ENCODE data around the gene CBLN1.
"Not testable (repeated sequence)": the region's sequence is repeated elsewhere in the genome, so short reads cannot be mapped to it uniquely, and the experiment has no call there.

The CBLN1 gene

DNA sequence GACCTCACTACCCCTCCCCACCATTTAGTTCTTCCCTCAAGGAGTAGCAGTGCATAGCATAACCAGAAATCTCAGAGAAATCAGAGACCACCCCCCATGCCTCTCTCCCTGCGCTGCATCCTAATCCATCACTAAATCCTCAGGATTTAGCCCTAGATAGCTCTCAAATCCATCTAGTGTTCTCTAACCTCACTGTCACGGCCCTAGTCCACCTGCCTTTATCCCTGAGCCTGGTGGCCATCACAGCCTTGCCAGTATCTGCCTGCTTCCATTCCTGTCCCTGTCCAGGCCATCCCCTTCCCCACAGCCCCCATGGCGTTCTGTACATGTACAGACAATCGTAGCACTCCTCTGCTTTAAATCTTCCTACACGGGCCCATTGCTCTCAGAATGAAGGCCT, 19.1 kb downstream of the CBLN1 start:
- no peaks in the 10 kb centered on the region for H3K9me3 ChIP-seq (ENCODE audit: control insufficient read depth, insufficient read depth, low read length)
- H3K36me3 ChIP-seq (ENCODE audit: control insufficient read depth, insufficient read depth, low read length): no peaks in the 10 kb centered on the region
- no peak overlapping the region for H3K27ac ChIP-seq (ENCODE audit: low read length)
- no CpG with 5 or more reads among the region's 5 CpGs for WGBS (ENCODE audit: insufficient coverage, insufficient read length)
- H3K4me1 ChIP-seq (ENCODE audit: control insufficient read depth, insufficient read depth, low read length): no peaks in the 10 kb centered on the region
- DNase-seq (ENCODE audit: low read depth, low spot score): no peak
- no peak overlapping the region for H3K4me3 ChIP-seq (ENCODE audit: low read length)
- no peaks in the 10 kb centered on the region for H3K27me3 ChIP-seq (ENCODE audit: control insufficient read depth, insufficient read depth, low read length)

DNA sequence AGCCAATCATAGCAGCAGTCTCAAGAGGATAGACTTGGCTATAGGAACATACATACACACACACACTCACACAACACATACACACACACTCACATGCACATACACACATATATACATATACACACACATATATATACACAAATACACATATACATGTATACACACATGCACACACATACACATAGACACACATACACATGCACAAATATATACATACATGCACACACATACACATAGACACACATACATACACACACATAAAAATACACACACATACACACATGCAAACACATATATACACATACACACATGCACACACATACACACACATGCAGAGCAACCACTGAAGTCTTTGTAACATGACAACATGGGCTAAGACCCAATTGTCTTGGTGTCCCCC, 19.7 kb downstream of the CBLN1 start:
- Histone ChIP-seq H3K4me1 (ENCODE audit: control insufficient read depth, insufficient read depth, low read length) (no peaks in the 10 kb centered on the region), H3K36me3 (ENCODE audit: control insufficient read depth, insufficient read depth, low read length) (no peaks in the 10 kb centered on the region), H3K4me3 (ENCODE audit: low read length) (no peak overlapping the region), H3K27me3 (ENCODE audit: control insufficient read depth, insufficient read depth, low read length) (no peaks in the 10 kb centered on the region), H3K27ac (ENCODE audit: low read length) (no peak overlapping the region), H3K9me3 (ENCODE audit: control insufficient read depth, insufficient read depth, low read length) (no peaks in the 10 kb centered on the region)
- DNase-seq (ENCODE audit: low read depth, low spot score): no peak

DNA sequence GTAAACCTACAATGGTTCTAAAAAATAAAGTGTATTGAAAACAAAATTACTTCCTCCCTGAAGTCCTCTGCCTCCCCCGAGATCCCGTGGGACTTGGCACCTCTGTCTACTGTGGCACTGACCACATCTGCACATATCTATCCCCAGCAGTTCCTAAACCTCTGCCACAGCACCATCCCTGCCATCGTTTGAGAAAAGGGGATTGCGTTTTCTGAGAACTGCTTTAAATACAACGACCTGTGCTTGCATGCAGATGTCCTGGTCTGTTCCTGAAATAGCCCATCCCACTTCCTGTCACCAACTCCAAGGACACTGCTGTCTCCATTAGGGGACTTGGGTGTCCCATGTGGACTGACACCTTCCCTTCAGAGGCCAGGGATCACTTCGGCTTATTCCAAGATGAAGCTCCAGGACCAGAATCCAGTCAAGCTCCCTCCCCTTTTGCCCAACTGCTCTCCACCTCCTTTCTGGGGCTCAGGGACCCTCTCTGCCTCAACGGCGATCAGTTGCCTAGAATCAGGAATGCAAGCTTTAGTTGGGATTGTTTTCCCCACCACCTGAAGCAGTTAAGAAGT, 20.6 kb downstream of the CBLN1 start:
- Histone ChIP-seq H3K4me3 (ENCODE audit: low read length) (no peak overlapping the region), H3K27ac (ENCODE audit: low read length) (no peak overlapping the region), H3K4me1 (ENCODE audit: control insufficient read depth, insufficient read depth, low read length) (no peaks in the 10 kb centered on the region), H3K9me3 (ENCODE audit: control insufficient read depth, insufficient read depth, low read length) (no peaks in the 10 kb centered on the region), H3K36me3 (ENCODE audit: control insufficient read depth, insufficient read depth, low read length) (no peaks in the 10 kb centered on the region), H3K27me3 (ENCODE audit: control insufficient read depth, insufficient read depth, low read length) (no peaks in the 10 kb centered on the region)
- no CpG with 5 or more reads among the region's 8 CpGs for WGBS (ENCODE audit: insufficient coverage, insufficient read length)
- DNase-seq (ENCODE audit: low read depth, low spot score): no peak

DNA sequence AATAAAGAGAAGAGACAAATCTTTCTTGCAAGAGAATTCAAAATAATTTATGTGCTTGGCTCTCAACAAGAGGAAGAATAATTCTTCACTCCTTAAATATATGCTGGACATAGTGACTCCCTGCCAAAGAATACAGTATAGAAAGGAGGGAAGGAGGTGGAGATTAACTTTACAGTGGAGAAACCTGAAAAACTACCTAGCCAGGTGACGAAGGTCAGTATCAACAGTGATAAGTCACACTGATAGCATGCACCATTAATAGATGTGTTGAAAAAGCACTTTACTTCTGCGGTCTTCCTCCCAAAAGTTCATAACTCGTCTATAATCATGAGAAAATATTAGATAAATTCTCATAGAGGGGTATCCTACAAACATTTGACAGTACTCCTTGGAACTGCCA, 21.4 kb downstream of the CBLN1 start:
- H3K4me3 ChIP-seq (ENCODE audit: low read length): no peak overlapping the region
- no peaks in the 10 kb centered on the region for H3K4me1 ChIP-seq (ENCODE audit: control insufficient read depth, insufficient read depth, low read length)
- no peaks in the 10 kb centered on the region for H3K36me3 ChIP-seq (ENCODE audit: control insufficient read depth, insufficient read depth, low read length)
- H3K27ac ChIP-seq (ENCODE audit: low read length): no peak overlapping the region
- DNase-seq (ENCODE audit: low read depth, low spot score): no peak
- H3K27me3 ChIP-seq (ENCODE audit: control insufficient read depth, insufficient read depth, low read length): no peaks in the 10 kb centered on the region
- WGBS (ENCODE audit: insufficient coverage, insufficient read length): no CpG with 5 or more reads among the region's 3 CpGs
- no peaks in the 10 kb centered on the region for H3K9me3 ChIP-seq (ENCODE audit: control insufficient read depth, insufficient read depth, low read length)

DNA sequence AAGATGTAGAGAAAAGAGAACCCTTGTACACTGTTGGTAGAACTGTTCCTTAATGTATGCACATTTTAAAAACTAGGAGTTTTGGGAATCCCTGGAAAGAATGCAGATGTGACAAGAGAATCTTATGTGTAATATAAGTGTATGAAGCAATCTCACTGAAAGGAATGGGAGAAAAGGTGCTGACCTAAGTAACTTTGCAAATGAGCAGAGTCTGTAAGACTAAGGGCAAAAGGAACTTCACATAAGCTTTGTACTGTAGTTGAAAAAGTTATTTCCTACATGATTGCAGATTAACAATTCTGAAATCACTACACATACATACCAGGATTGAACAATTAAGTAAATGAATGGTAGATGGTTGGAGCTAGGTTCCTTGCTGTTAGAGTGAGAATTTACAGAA, 22.3 kb downstream of the CBLN1 start:
- H3K4me3 ChIP-seq (ENCODE audit: low read length): no peak overlapping the region
- no peak for DNase-seq (ENCODE audit: low read depth, low spot score)
- H3K27me3 ChIP-seq (ENCODE audit: control insufficient read depth, insufficient read depth, low read length): no peaks in the 10 kb centered on the region
- H3K4me1 ChIP-seq (ENCODE audit: control insufficient read depth, insufficient read depth, low read length): no peaks in the 10 kb centered on the region
- H3K9me3 ChIP-seq (ENCODE audit: control insufficient read depth, insufficient read depth, low read length): no peaks in the 10 kb centered on the region
- H3K27ac ChIP-seq (ENCODE audit: low read length): no peak overlapping the region
- H3K36me3 ChIP-seq (ENCODE audit: control insufficient read depth, insufficient read depth, low read length): no peaks in the 10 kb centered on the region

DNA sequence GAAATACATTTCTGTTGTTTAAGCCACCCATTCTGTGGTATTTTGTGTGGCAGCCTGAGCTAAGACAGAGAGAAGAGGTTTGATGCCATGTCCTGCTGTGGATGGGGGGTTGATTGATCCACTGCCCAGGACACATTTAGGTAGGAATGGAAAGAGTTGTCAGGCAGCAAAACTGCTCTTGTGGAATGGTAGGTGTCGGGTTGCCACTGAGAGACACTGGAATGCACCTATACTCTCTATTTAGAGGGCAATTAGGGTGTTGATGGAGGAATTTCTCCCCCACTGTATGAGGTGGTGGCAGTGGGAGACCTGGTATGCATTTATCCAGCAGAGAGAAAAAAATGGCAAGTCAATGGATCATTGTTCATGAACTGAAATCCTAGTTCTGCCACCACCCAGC, 30.9 kb downstream of the CBLN1 start:
- no CpG with 5 or more reads among the region's 1 CpG for WGBS (ENCODE audit: insufficient coverage, insufficient read length)
- Histone ChIP-seq H3K4me3 (ENCODE audit: low read length) (no peak overlapping the region), H3K9me3 (ENCODE audit: control insufficient read depth, insufficient read depth, low read length) (no peaks in the 10 kb centered on the region), H3K27me3 (ENCODE audit: control insufficient read depth, insufficient read depth, low read length) (no peaks in the 10 kb centered on the region), H3K27ac (ENCODE audit: low read length) (no peak overlapping the region), H3K4me1 (ENCODE audit: control insufficient read depth, insufficient read depth, low read length) (no peaks in the 10 kb centered on the region; the same call in 1 of the 2 replicates), H3K36me3 (ENCODE audit: control insufficient read depth, insufficient read depth, low read length) (no peaks in the 10 kb centered on the region)
- no peak for DNase-seq (ENCODE audit: low read depth, low spot score)

DNA sequence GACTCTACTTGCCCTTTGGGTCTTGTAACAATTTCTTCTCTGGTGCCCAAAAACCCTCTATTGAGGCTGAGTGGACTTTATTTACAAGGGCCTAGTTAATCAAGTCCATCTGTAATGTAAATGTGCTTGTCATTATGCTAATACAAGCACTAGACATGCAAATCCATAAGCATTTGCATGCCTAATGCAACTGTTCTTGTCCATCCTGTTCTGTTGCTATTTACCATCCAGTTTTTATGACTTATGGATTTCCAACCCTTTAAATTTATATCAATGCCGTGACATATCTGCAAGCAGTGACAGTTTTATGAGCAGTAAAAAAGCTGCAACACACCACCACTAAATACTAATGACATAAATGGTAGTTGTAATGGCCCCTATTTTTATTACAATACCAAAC, 33.4 kb downstream of the CBLN1 start:
- DNase-seq (ENCODE audit: low read depth, low spot score): no peak
- no peak overlapping the region for H3K27ac ChIP-seq (ENCODE audit: low read length)
- H3K36me3 ChIP-seq (ENCODE audit: control insufficient read depth, insufficient read depth, low read length): no peaks in the 10 kb centered on the region
- H3K4me3 ChIP-seq (ENCODE audit: low read length): no peak overlapping the region
- H3K4me1 ChIP-seq (ENCODE audit: control insufficient read depth, insufficient read depth, low read length): no peaks in the 10 kb centered on the region; the same call in 1 of the 2 replicates
- H3K27me3 ChIP-seq (ENCODE audit: control insufficient read depth, insufficient read depth, low read length): no peaks in the 10 kb centered on the region
- H3K9me3 ChIP-seq (ENCODE audit: control insufficient read depth, insufficient read depth, low read length): no peaks in the 10 kb centered on the region
- WGBS (ENCODE audit: insufficient coverage, insufficient read length): no CpG with 5 or more reads among the region's 1 CpG

DNA sequence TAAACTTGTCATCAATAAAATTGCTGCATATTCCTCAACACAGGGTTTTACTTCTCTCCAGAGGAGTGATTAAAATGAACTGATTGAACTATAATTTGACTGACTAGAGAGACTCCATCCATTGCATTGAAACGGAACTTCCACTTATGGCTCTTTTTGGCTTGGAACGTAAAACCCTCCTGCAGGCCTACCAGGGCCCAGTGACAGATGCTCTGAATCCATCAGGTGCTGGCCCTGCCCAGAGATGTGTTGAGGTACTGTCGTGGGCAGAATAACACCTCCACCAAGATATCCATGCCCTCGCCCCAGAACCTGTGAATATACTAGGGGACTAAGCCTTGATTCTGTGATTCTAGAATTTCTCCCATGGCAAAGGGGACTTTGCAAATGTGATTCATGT, 45.4 kb downstream of the CBLN1 start:
- no CpG with 5 or more reads among the region's 4 CpGs for WGBS (ENCODE audit: insufficient coverage, insufficient read length)
- Histone ChIP-seq H3K36me3 (ENCODE audit: control insufficient read depth, insufficient read depth, low read length) (no peaks in the 10 kb centered on the region), H3K27me3 (ENCODE audit: control insufficient read depth, insufficient read depth, low read length) (no peaks in the 10 kb centered on the region), H3K4me1 (ENCODE audit: control insufficient read depth, insufficient read depth, low read length) (no peaks in the 10 kb centered on the region), H3K4me3 (ENCODE audit: low read length) (no peak overlapping the region), H3K9me3 (ENCODE audit: control insufficient read depth, insufficient read depth, low read length) (no peaks in the 10 kb centered on the region), H3K27ac (ENCODE audit: low read length) (no peak overlapping the region)
- no peak for DNase-seq (ENCODE audit: low read depth, low spot score)

DNA sequence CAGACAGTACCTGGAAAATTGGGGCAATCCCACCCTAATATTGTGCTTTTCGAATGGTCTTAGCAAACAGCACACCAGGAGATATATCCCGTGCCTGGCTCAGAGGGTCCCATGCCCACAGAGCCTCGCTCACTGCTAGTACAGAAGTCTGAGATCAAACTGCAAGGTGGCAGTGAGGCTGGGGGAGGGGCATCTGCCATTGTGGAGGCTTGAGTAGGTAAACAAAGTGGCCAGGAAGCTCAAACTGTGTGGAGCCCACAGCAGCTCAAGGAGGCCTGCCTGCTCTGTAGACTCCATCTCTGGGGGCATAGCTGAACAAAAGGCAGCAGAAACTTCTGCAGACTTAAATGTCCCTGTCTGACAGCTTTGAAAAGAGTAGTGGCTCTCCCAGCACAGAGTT, 53.3 kb downstream of the CBLN1 start:
- WGBS (ENCODE audit: insufficient coverage, insufficient read length): no CpG with 5 or more reads among the region's 3 CpGs
- not testable (repeated sequence) for H3K4me3 ChIP-seq (ENCODE audit: low read length); DNase-seq (ENCODE audit: low read depth, low spot score)

More for the DNA sequence above, 53.3 kb downstream of the CBLN1 start:
- not testable (repeated sequence) for H3K36me3 ChIP-seq (ENCODE audit: control insufficient read depth, insufficient read depth, low read length); H3K9me3 ChIP-seq (ENCODE audit: control insufficient read depth, insufficient read depth, low read length); H3K27ac ChIP-seq (ENCODE audit: low read length); H3K27me3 ChIP-seq (ENCODE audit: control insufficient read depth, insufficient read depth, low read length); H3K4me1 ChIP-seq (ENCODE audit: control insufficient read depth, insufficient read depth, low read length)

All from iPS DF 6.9 (cell line).